GM19452 (cell line): ENCODE data around the gene IKBKG.
"Not testable (repeated sequence)": the region's sequence is repeated elsewhere in the genome, so short reads cannot be mapped to it uniquely, and the experiment has no call there.

Source experiments
- ATAC-seq: cut with Tn5 transposase; IDR thresholded peaks from one replicate; pipeline ENCODE4 v1.9.1; 2021; ENCODE audit not compliant: unreplicated experiment

Gene IKBKG

GRCh38 chrX:154602766-154603437, 55.5 kb downstream of the IKBKG start:
- no peak for ATAC-seq

- ATAC-seq = no peak
Observed at GRCh38 chrX:154603438-154604430, 56.3 kb downstream of the IKBKG start.

DNA sequence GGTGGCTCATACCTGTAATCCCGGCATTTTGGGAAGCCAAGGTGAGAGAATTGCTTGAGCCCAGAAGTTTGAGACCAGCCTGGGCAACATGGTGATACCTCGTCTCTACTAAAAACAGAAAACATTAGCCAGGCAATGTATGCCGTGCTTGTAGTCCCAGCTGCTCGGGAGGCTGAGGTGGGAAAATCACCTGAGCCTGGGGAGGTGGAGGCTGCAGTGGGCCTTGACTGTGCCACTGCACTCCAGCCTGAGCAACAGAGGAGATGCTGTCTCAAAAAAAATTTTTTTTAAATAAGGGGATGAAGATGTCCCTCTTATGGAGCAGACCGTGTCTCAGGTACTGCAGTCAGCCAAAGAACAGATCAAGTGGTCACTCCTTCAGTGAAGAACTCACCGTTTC, 58.1 kb downstream of the IKBKG start:
- ATAC-seq = no peak

- ATAC-seq = no peak
Observed at GRCh38 chrX:154607370-154607769, 60.0 kb downstream of the IKBKG start.

DNA sequence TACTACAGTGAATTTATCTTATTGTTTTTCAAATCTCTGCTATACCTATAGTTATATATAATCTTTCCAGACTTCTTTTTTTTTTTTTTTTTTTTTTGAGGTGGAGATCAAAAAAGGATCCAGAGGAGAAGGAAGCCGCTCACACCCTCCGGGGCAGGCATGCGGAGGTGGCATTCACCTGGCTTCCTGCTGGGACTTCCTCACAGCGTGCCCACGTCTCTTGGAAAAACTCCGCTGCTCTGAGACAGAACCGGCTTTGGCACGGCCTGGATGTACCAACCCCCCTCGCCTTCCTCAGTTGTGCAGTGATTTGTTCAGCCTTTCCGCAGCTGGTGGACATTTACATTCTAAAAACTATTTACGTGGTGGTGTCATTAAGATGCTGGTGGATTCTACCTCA, 60.6 kb downstream of the IKBKG start:
- ATAC-seq = not testable (repeated sequence)

GRCh38 chrX:154608823-154609222, 61.4 kb downstream of the IKBKG start:
- not testable (repeated sequence) for ATAC-seq

DNA sequence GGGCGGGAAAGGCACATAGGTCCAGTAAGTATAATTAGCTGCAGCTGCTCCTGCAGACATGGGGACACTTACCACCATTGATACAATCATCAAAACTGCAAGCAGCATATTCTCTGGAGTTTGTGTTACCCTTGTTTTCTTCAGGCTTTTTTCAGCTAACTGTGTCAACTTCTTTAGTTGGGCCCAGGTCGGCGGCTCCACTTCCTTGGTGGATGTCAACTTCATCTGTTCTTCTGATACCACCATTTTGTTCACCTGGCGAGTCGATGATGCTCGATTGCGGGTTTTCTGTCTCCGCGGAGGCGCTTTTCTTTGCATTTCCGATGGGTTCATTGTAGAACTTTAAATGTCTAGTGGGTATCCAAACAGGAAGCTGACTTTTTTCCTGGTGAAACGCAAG, 63.7 kb downstream of the IKBKG start:
- ATAC-seq = not testable (repeated sequence)

- not testable (repeated sequence) for ATAC-seq
Observed at GRCh38 chrX:154613586-154613985, 66.2 kb downstream of the IKBKG start.
